Rectal smooth muscle tissue (tissue), 1 donor: ENCODE measurements around the gene ISL1.

Experiments used
- H3K27ac ChIP-seq: one replicate; pipeline ENCODE4 v1.7.0; 2013; ENCODE audit warnings: low read depth, low read length, inconsistent platforms
- H3K27me3 ChIP-seq: one replicate; pipeline ENCODE4 v1.7.0; 2013; ENCODE audit warnings: low read length; ENCODE audit not compliant: control insufficient read depth, insufficient read depth
- H3K36me3 ChIP-seq: one replicate; pipeline ENCODE4 v1.7.0; 2013; ENCODE audit warnings: low read length; ENCODE audit not compliant: control insufficient read depth, insufficient read depth
- H3K4me1 ChIP-seq: one replicate; pipeline ENCODE4 v1.7.0; 2013; ENCODE audit warnings: low read length; ENCODE audit not compliant: control insufficient read depth, insufficient read depth
- H3K4me3 ChIP-seq: one replicate; pipeline ENCODE4 v1.7.0; 2013; ENCODE audit warnings: low read length
- H3K9ac ChIP-seq: one replicate; pipeline ENCODE4 v1.7.0; 2013; ENCODE audit warnings: low read length

The ISL1 gene

DNA sequence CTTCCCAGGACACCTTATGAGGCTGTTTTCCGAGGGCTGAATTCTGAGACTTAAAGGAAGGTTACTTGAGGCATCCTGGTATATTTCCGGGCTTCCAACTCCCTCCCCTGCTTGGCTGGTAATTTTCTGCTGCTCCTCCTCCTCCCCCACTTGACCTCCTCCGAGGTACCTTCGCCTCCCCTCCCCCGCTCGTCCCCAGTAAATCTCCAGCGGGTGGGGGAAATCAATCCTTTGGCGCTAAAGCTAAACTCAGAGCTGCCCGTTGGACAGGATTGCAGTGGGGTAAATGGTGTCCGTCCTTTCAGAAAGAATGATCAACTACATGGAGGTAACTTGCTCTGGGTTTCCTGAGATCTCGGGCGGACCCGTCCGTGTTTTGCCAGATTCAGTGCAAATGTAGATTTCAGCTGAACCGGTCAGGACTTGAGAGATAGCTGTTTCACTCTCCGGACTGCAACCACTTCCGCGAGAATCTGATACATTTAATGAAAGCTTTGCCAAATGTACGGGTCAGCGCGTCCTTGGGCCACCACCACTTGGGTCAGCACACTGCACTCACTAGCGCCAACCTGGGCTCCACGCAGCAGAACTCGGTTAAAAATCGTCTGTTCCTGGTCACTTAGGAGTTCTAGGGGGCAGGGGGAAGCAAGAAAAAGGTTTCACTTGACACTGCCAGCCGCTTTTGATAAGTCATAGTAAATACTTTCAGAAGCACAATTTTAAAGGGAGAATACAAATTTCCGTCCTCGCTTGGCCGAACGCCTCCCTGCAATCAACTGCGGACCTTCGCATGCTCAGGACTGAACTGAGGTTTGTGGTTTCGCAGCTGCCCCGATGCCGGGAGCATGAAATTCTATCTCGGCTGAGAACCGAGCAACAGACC is 4.6 kb upstream of the ISL1 start:
- H3K9ac ChIP-seq, result no peak overlapping the region
- H3K27ac ChIP-seq, result no peak overlapping the region
- H3K36me3 ChIP-seq, result no peaks in the 10 kb centered on the region
- no peak overlapping the region for H3K4me3 ChIP-seq
- H3K4me1 ChIP-seq, result no peaks in the 10 kb centered on the region
- peaks cover 12% of the 10 kb centered on the region for H3K27me3 ChIP-seq

DNA sequence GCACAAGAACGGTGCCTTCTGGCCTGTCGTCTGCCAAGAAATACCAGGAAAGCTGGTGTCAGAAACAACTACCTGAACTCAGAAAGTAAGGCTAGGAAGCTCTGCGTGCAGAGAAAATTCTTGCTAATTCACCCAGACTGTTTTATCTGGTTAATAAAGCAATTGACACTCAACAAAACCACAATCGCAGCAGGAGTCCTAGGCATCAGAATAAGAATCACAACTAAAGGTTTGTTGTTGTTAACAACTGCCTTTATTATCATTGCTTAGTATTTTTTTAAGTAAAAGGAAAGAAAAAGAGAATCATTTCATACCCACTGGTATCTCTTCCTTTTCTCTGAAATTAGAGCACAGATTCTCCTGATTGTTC is 3.9 kb upstream of the ISL1 start:
- H3K4me3 ChIP-seq, result no peak overlapping the region
- H3K9ac ChIP-seq, result no peak overlapping the region
- H3K4me1 ChIP-seq, result no peaks in the 10 kb centered on the region
- peaks cover 12% of the 10 kb centered on the region for H3K27me3 ChIP-seq
- H3K36me3 ChIP-seq, result no peaks in the 10 kb centered on the region
- H3K27ac ChIP-seq, result no peak overlapping the region

DNA sequence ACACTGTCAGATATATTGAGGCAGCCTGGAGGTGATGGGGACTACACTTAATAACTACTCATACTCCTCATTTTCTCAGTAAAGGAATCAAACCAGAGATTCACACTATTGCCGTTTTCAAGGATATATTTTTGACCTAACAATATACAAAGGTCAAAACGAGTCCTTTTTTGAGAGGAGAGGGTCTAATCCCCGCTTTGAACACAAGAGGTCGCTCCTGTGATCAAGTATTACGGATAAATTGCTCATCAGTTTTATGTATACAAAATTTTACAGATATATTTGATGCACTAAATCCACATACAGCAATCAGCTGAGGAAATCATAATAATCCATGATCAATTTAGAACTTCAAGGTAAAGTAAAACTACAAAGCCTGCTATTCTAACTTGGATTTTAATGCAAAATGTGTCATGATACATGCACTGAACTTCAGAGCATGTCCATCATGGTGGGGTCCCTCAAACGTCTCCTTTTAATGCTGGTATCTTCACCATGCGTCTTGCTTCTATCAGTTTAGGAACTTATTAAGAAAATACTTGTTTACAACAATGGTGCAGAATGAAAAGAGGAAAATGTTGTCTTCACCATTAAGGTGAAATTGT is 2.5 kb upstream of the ISL1 start:
- Histone ChIP-seq H3K27ac (no peak overlapping the region), H3K27me3 (peaks cover 12% of the 10 kb centered on the region), H3K4me1 (no peaks in the 10 kb centered on the region), H3K4me3 (no peak overlapping the region), H3K9ac (no peak overlapping the region), H3K36me3 (no peaks in the 10 kb centered on the region)

DNA sequence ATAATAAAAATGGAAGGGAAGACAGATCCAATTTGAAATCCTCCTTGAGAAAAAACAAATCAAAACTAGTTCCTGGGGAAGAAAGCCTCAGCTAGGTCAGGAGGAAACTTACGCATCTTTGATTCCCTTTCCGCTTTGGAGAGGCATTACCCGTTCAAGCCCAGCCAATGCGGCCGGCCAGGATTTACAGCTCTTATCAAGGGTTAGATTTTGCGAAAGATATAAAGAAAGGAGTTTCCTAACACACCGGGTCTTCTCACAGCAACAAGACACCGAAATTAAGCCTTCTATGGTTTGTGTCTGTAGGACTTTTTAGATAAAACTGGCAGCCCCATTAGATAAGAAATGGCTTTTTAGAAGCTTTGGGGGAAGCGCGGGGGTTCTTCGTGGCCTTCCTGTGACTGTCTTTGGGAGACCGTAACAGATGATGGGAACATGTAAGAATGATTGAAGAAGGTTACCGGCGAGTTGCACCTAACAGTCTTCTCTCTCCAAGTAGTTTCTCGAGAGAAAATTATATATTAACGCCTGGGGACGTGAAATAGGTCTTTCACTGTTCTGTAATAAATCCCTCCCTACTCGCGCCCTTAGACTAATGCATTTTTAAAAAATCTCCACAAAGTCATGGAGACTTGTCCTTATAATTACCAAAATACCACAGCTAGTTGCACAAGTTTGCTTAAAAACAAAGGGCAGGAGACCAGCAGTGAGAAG is 1.3 kb upstream of the ISL1 start:
- Histone ChIP-seq H3K36me3 (no peaks in the 10 kb centered on the region), H3K4me3 (peak overlapping the region; percentile 56), H3K9ac (no peak overlapping the region), H3K27me3 (peaks cover 12% of the 10 kb centered on the region), H3K27ac (no peak overlapping the region), H3K4me1 (no peaks in the 10 kb centered on the region)

DNA sequence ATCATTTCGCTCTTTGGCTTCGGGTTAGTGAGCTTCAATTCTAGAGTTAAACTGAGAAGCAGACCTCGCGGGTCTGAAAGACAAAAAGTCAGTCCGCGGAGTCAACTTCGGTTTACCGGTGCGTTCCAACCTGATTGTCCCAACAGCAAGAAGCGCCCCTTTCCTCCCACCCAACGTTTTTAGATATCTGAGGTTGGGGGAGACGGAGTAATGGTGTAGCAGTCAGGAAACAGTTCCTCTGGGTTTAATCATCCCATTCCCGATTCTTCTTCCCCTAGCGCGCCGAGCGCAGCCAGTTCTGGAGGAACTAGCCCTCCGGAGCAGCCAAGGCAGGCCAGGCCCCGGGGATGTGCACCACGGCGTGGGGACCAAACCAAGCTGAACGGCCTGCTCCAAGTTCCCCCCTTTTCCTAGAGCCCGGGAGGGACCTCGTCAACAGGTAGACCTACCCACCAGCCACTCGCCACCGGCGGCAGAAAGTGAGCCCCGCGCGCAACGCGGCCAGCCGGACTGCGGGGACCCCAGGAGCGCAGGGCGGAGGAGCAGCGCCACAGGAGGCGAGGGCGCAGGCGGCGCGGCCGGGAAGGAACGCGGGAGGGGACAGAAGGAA is 622 bp upstream of the ISL1 start:
- peak overlapping the region; percentile 56 for H3K4me3 ChIP-seq
- H3K27me3 ChIP-seq, result peaks cover 17% of the 10 kb centered on the region
- H3K9ac ChIP-seq, result no peak overlapping the region
- H3K36me3 ChIP-seq, result no peaks in the 10 kb centered on the region
- no peak overlapping the region for H3K27ac ChIP-seq
- no peaks in the 10 kb centered on the region for H3K4me1 ChIP-seq

DNA sequence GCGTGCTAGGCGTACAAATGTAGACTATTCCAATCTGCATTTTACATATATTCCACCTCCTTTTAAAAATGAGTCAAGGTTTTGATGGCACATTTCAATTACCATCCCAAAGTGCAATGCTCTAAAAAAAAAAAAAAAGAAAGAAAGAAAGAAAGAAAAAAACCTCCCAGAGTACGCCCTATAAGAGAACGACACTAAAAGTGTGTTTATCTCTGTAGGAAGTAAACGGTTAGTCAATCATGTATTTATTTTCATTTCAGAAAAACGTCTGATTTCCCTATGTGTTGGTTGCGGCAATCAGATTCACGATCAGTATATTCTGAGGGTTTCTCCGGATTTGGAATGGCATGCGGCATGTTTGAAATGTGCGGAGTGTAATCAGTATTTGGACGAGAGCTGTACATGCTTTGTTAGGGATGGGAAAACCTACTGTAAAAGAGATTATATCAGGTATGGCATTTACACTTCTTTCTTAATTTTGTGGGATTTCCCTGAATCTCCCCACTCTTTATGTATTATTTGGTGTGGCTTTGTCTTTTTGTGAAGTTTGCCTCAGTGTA is 1.1 kb downstream of the ISL1 start:
- Histone ChIP-seq H3K27ac (no peak overlapping the region), H3K9ac (no peak overlapping the region), H3K4me3 (no peak overlapping the region), H3K27me3 (peaks cover 24% of the 10 kb centered on the region), H3K36me3 (no peaks in the 10 kb centered on the region), H3K4me1 (no peaks in the 10 kb centered on the region)

DNA sequence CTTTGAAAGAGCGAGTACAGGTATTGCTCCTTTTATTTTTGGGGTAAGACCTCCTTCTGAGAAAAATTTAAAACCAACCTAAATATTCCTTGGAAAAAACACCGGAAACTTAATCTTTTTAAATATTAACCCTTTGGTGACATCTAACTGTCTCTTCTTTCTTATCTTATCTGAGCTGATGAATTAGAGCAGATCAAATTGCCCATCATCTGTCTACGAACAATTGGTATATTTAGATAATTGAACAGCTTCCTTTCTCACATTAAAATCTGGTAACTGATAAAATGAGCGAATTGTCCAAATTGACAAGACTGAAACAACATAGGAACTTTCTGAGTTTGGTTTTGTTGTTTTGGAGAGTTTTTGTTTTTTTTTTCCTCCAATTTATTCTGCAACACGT is 2.0 kb downstream of the ISL1 start:
- Histone ChIP-seq H3K27ac (no peak overlapping the region), H3K9ac (no peak overlapping the region), H3K36me3 (no peaks in the 10 kb centered on the region), H3K4me1 (no peaks in the 10 kb centered on the region), H3K4me3 (no peak overlapping the region), H3K27me3 (peaks cover 32% of the 10 kb centered on the region)

DNA sequence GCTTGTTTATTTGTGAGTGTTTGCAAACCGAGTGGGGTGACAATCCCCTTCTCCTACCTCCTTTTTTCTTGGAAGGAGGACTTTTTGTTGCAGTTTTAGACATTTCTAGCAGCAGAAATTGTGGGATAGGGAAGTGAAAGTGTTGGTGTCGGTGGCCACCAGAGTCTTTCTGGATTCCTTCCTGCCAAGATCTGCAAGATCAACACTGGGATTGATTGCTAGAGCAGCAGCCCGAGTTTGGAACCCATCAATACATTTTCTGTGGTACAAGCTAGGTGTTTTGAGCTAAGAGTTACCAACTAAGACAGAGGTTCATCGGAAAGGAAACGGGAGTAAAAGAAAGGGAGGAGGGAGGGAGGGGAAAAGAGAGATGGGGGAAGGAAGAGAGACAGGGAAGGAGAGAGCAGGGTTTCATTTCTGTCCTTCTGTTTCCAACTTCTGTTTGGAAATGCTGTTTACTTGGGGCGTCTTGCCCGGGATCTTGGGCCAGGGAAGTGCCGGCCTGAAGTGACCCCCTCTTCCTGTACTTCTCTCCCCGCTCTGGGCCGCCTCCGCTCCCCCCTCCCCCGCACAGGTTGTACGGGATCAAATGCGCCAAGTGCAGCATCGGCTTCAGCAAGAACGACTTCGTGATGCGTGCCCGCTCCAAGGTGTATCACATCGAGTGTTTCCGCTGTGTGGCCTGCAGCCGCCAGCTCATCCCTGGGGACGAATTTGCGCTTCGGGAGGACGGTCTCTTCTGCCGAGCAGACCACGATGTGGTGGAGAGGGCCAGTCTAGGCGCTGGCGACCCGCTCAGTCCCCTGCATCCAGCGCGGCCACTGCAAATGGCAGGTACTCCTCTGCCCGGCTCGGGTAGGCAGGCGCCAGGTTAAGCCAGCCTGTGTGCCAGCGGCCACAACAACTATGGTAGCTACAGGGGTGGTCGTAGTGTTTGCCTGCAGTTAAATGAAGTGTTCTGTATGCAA is 4.0 kb downstream of the ISL1 start:
- Histone ChIP-seq H3K36me3 (no peaks in the 10 kb centered on the region), H3K9ac (no peak overlapping the region), H3K27ac (no peak overlapping the region), H3K27me3 (peaks cover 28% of the 10 kb centered on the region), H3K4me3 (no peak overlapping the region), H3K4me1 (no peaks in the 10 kb centered on the region)

DNA sequence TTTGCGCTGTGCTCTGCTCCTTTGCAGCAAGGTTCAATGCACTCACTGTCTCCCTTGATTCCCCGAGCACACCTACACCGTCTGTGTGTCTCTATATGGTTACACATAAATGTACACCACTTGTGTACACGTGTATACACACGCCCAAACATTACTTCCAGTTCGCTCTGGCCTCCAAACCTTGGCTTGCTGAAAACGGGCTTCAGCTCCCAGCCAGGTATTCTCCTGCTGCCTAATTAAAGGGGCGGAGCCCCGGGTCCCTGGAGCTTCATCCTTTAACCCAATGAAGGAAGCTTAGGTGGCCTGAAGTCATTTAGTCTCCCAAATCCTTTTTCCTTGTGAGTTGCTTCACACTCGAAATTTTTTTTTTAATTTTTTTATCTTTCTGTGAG is 4.6 kb downstream of the ISL1 start:
- peaks cover 28% of the 10 kb centered on the region for H3K27me3 ChIP-seq
- H3K36me3 ChIP-seq, result no peaks in the 10 kb centered on the region
- no peak overlapping the region for H3K27ac ChIP-seq
- H3K9ac ChIP-seq, result no peak overlapping the region
- no peak overlapping the region for H3K4me3 ChIP-seq
- no peaks in the 10 kb centered on the region for H3K4me1 ChIP-seq

DNA sequence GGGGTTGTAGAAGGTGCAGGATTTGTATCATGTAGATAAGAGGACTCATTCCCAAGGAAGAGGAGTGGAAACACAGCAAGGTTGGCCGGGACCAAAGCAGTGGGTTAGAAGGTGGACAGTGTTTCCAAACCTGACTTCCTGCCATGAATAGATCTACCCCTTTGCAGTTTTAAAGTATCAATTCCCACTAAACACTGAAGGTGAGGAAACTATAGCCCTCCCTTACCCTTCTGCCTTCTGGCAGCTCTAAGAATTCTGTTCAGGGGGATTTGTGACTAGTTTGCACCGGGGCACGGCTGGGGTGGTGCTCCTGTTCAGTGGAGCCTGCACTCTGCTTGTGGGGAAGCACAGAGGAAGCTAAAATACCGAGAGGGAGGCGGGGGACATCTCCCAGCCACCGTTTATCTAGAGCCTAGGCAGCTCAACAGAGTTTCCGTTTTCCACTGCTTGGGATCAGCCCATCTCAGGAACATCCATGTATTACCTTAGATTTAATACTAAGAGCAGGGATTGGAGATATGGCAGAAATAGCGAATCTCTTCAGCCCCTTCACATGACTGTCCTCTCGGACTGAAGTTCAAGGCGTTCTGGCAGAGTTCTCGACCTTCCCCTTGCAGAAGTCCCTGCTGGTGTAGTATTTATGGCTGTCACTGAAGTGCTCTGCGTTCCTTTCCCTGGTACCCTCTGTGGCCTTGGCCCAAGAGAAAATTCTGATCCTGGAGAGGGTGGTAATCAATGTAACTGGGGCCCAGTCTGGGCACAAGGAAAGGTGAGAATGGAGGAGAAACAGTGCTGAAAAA is 5.4 kb downstream of the ISL1 start:
- Histone ChIP-seq H3K36me3 (no peaks in the 10 kb centered on the region), H3K4me1 (no peaks in the 10 kb centered on the region), H3K4me3 (no peak overlapping the region), H3K27ac (no peak overlapping the region), H3K9ac (no peak overlapping the region), H3K27me3 (peaks cover 28% of the 10 kb centered on the region)

DNA sequence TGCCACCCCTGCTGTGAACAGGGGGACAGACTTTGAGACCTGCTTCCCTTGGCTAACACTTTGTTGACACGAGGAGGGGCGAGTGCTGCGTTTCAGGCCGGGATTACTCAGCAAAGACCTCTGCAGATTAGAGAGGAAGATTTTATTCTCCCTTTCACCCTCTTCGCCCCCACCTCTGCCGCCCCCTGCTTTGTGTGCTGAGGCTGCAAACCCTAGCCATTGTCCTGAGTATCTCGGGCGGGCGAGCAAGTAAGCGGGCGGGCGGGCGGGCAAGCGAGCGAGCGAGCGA is 6.0 kb downstream of the ISL1 start:
- no peaks in the 10 kb centered on the region for H3K4me1 ChIP-seq
- no peak overlapping the region for H3K9ac ChIP-seq
- no peak overlapping the region for H3K4me3 ChIP-seq
- H3K36me3 ChIP-seq, result no peaks in the 10 kb centered on the region
- H3K27me3 ChIP-seq, result peaks cover 28% of the 10 kb centered on the region
- H3K27ac ChIP-seq, result no peak overlapping the region
